TTC549 (cell line): ENCODE data around the gene ARHGEF4.
"Not testable (repeated sequence)": the region's sequence is repeated elsewhere in the genome, so short reads cannot be mapped to it uniquely, and the experiment has no call there.

Experiments
- FAIRE-seq: peaks from 2 replicates; lab custom pipeline; 2012; peaks lifted over from hg19 to GRCh38; lab: Jason Lieb, UNC

Gene ARHGEF4

GRCh38 chr2:131055169-131056065, 218.7 kb downstream of the ARHGEF4 start:
- no peak for FAIRE-seq

GRCh38 chr2:131056204-131056931, 219.7 kb downstream of the ARHGEF4 start:
- no peak for FAIRE-seq

GRCh38 chr2:131056932-131057287, 220.2 kb downstream of the ARHGEF4 start:
- FAIRE-seq, result no peak

- FAIRE-seq, result no peak
Observed at GRCh38 chr2:131058214-131058843, 221.6 kb downstream of the ARHGEF4 start.

- no peak for FAIRE-seq
Observed at GRCh38 chr2:131058920-131059319, 222.2 kb downstream of the ARHGEF4 start.

GRCh38 chr2:131063501-131064283, 227.0 kb downstream of the ARHGEF4 start:
- no peak for FAIRE-seq

GRCh38 chr2:131064589-131065512, 228.1 kb downstream of the ARHGEF4 start:
- FAIRE-seq, result no peak

- FAIRE-seq, result no peak
Observed at GRCh38 chr2:131067465-131068125, 230.9 kb downstream of the ARHGEF4 start.

- FAIRE-seq, result not testable (repeated sequence)
Observed at GRCh38 chr2:131068172-131068571, 231.5 kb downstream of the ARHGEF4 start.

GRCh38 chr2:131075578-131075977, 238.9 kb downstream of the ARHGEF4 start:
- not testable (repeated sequence) for FAIRE-seq

- no peak for FAIRE-seq
Observed at GRCh38 chr2:131076707-131077106, 240.0 kb downstream of the ARHGEF4 start.

- no peak for FAIRE-seq
Observed at GRCh38 chr2:131077182-131077846, 240.6 kb downstream of the ARHGEF4 start.

GRCh38 chr2:131077966-131078365, 241.3 kb downstream of the ARHGEF4 start:
- FAIRE-seq, result no peak

- not testable (repeated sequence) for FAIRE-seq
Observed at GRCh38 chr2:131079931-131080330, 243.2 kb downstream of the ARHGEF4 start.

- no peak for FAIRE-seq
Observed at GRCh38 chr2:131081190-131081589, 244.5 kb downstream of the ARHGEF4 start.

GRCh38 chr2:131085646-131086045, 248.9 kb downstream of the ARHGEF4 start:
- FAIRE-seq, result no peak

GRCh38 chr2:131092458-131093005, 255.8 kb downstream of the ARHGEF4 start:
- FAIRE-seq, result no peak

- FAIRE-seq, result no peak
Observed at GRCh38 chr2:131093006-131093695, 256.4 kb downstream of the ARHGEF4 start, which contains the start of gene FAM168B. Gene FAM168B, minus strand, starts transcription at chr2:131093460. Its CDS starts 10,814 bp downstream, at chr2:131082646.
